GM12878 (cell line): Measurements from ENCODE around the gene OSBPL2. TPM values are rescaled to one million over a fixed set of nuclear protein-coding genes. Genes with fewer than 3 reads are reported as not detected.

Source experiments
- ATAC-seq: fragments of 200-7000 bp; cut with Tn5 transposase; 3 replicates; pipeline ENCODE4 v1.9.1; 2020; ENCODE audit warnings: mild to moderate bottlenecking, moderate library complexity
- BruUV-seq: library from RNA; stranded (reverse); fragments of 400-500 nt; replicated peaks from 2 replicates; lab custom pipeline; 2021; lab: Mats Ljungman, UMichigan
- CTCF ChIA-PET: fragments of 300-600 bp; sonication (Branson Sonifier 250); formaldehyde crosslinking; extraction: SDS; loops from one replicate; lab custom pipeline; 2021; ENCODE audit warnings: inconsistent platforms; lab: Yijun Ruan, JAX
- POLR2A ChIA-PET: fragments of 350-600 bp; formaldehyde crosslinking; extraction: SDS; loops from one replicate; lab custom pipeline; 2021; ENCODE audit warnings: inconsistent platforms; lab: Charles Lee
- RAD21 ChIA-PET: fragments of 300-600 bp; sonication (Branson Sonifier 250); formaldehyde crosslinking; loops from one replicate; lab custom pipeline; 2023; ENCODE audit warnings: antibody characterized with exemption; ENCODE audit not compliant: unreplicated experiment; lab: Charles Lee
- SMC1A ChIA-PET: fragments of 300-600 bp; sonication (Branson Sonifier 250); formaldehyde crosslinking; loops from one replicate; lab custom pipeline; 2023; ENCODE audit not compliant: unreplicated experiment, uncharacterized antibody; lab: Charles Lee
- DNase-seq: peaks from one replicate; pipeline ENCODE4 v3.0.0-alpha.2; 2011; ENCODE audit warnings: low read depth, low spot score
- FAIRE-seq: peaks from 3 replicates; lab custom pipeline; 2011; peaks lifted over from hg19 to GRCh38; lab: Jason Lieb, UNC
- H2AFZ ChIP-seq: 2 replicates; pipeline ENCODE4 v1.6.0; 2011; ENCODE audit warnings: low read depth, low read length, control low read depth; ENCODE audit not compliant: control insufficient read depth
- H3K27ac ChIP-seq: 2 replicates; pipeline ENCODE4 v1.5.1; 2011; ENCODE audit warnings: control low read depth; ENCODE audit not compliant: control insufficient read depth, insufficient read depth
- H3K27me3 ChIP-seq, 2 experiments: replicated peaks in 1 of 2; 2 replicates each; pipeline versions ENCODE4 v1.6.0 to v1.6.1; 2011; ENCODE audit warnings: low read length in 1 of 2; ENCODE audit not compliant: control insufficient read depth in 2 of 2, insufficient read depth in 2 of 2
- H3K36me3 ChIP-seq, 2 experiments: 2 replicates each; pipeline ENCODE4 v1.5.1; 2011; ENCODE audit warnings: low read length in 1 of 2; ENCODE audit not compliant: control insufficient read depth in 2 of 2, insufficient read depth in 2 of 2
- H3K4me1 ChIP-seq: 2 replicates; pipeline ENCODE4 v1.6.1; 2011; ENCODE audit warnings: mild to moderate bottlenecking, low read length, moderate library complexity, mixed read lengths; ENCODE audit not compliant: control insufficient read depth, insufficient read depth
- H3K4me2 ChIP-seq: 2 replicates; pipeline ENCODE4 v1.6.0; 2011; ENCODE audit warnings: control low read depth; ENCODE audit not compliant: control insufficient read depth, insufficient read depth
- H3K4me3 ChIP-seq: fragments of 200-600 bp; sonication (generic); 2 replicates; pipeline ENCODE4 v1.5.1; 2016
- H3K79me2 ChIP-seq: 2 replicates; pipeline ENCODE4 v1.6.0; 2011; ENCODE audit warnings: low read length; ENCODE audit not compliant: control insufficient read depth, insufficient read depth
- H3K9ac ChIP-seq: 2 replicates; pipeline ENCODE4 v1.8.0; 2011; ENCODE audit warnings: low read length, control low read depth, mixed read lengths; ENCODE audit not compliant: control insufficient read depth, insufficient read depth
- H3K9me3 ChIP-seq: replicated peaks from 3 replicates; pipeline ENCODE4 v1.5.1; 2011; ENCODE audit warnings: mild to moderate bottlenecking, low read length; ENCODE audit not compliant: control insufficient read depth, insufficient read depth
- H4K20me1 ChIP-seq: 2 replicates; pipeline ENCODE4 v1.6.0; 2011; ENCODE audit not compliant: control insufficient read depth, insufficient read depth
- BCL3 ChIP-seq: IDR thresholded peaks from 2 replicates; pipeline ENCODE4 v1.6.1; 2011; ENCODE audit warnings: borderline replicate concordance, low read depth, mild to moderate bottlenecking, moderate library complexity, low read length; ENCODE audit not compliant: insufficient read depth, poor library complexity, severe bottlenecking
- CBFB ChIP-seq: IDR thresholded peaks from 2 replicates; pipeline ENCODE4 v1.6.1; 2016; ENCODE audit warnings: antibody characterized with exemption, low read depth
- HDAC6 ChIP-seq: fragments of 200-600 bp; sonication (generic); IDR thresholded peaks from one replicate; pipeline ENCODE4 v1.8.0; 2017; ENCODE audit warnings: antibody characterized with exemption; ENCODE audit not compliant: unreplicated experiment
- LARP7 ChIP-seq: fragments of 450-650 bp; IDR thresholded peaks from 2 replicates; pipeline ENCODE4 v1.6.1; 2017; ENCODE audit warnings: mild to moderate bottlenecking
- NR2F1 ChIP-seq: fragments of 450-650 bp; conservative IDR thresholded peaks from 2 replicates; pipeline ENCODE4 v1.6.1; 2017; ENCODE audit warnings: mild to moderate bottlenecking
- POLR2AphosphoS2 ChIP-seq: IDR thresholded peaks from 2 replicates; pipeline ENCODE4 v1.6.1; 2011; ENCODE audit warnings: low read depth, mild to moderate bottlenecking, low read length, improper control_type of control experiment, moderate library complexity
- POU2F2 ChIP-seq: IDR thresholded peaks from 3 replicates; pipeline ENCODE4 v1.6.1; 2011; ENCODE audit warnings: low read depth, mild to moderate bottlenecking, low read length, borderline replicate concordance
- RAD51 ChIP-seq: fragments of 450-650 bp; IDR thresholded peaks from 2 replicates; pipeline ENCODE4 v1.6.1; 2016; ENCODE audit warnings: moderate library complexity, mild to moderate bottlenecking, inconsistent platforms
- RUNX3 ChIP-seq: IDR thresholded peaks from 2 replicates; pipeline ENCODE4 v1.6.1; 2012; ENCODE audit warnings: low read length, inconsistent platforms
- ZZZ3 ChIP-seq: IDR thresholded peaks from 2 replicates; pipeline ENCODE4 v1.6.1; 2011; ENCODE audit warnings: low read depth; ENCODE audit not compliant: control insufficient read depth, insufficient read length
- WGBS: methylation state at CpG from one replicate; pipeline ENCODE4 v1.1.6; 2016; ENCODE audit warnings: low lambda C conversion rate; ENCODE audit not compliant: insufficient replicate concordance, insufficient coverage; ENCODE audit errors: missing lambda C conversion rate; 5-methylcytosine and 5-hydroxymethylcytosine counted together
- in situ Hi-C: fragments of 300-500 bp; cut with MboI; formaldehyde crosslinking; loops from 9 replicates; pipeline ENCODE4 v1.14.3; 2018; ENCODE audit warnings: mixed read lengths
- intact Hi-C: fragments of 100-400 bp; cut with micrococcal nuclease; formaldehyde crosslinking; loops from one replicate; pipeline ENCODE4 v1.14.2; 2022; ENCODE audit not compliant: unreplicated experiment
- polyA plus RNA-seq, 11 experiments: library from polyadenylated mRNA; depleted of rRNA in 4 of 11; unstranded in 6 of 11; stranded (reverse) in 5 of 11; fragments of >200 nt; fragmentation: Nextera tagmentation in 4 of 11; fragmentation: Illumina TruSeq in 1 of 11; extraction: Ambion mirVana in 4 of 11; extraction: Trizol in 1 of 11; gene quantifications; 1 replicate in 1 of 11; 2 replicates in 10 of 11; pipeline versions ENCODE4 v1.2.1 to v1.2.3, GENCODE V29; 2011 to 2016; ENCODE audit warnings: inconsistent platforms in 2 of 11, missing spikeins in 2 of 11, low read depth in 1 of 11
- total RNA-seq, 4 experiments: library from RNA; depleted of rRNA in 3 of 4; stranded (reverse); fragments of >200 nt in 3 of 4; fragmentation: Illumina TruSeq in 1 of 4; extraction: Trizol in 1 of 4; gene quantifications; 2 replicates each; pipeline versions ENCODE4 v1.2.1 to v1.2.3, GENCODE V29; 2013 to 2021
- TF ChIP-seq, protein P1 (sequence below): fragments of 450-650 bp; IDR thresholded peaks from 2 replicates; pipeline ENCODE4 v1.6.1; 2017; ENCODE audit warnings: mild to moderate bottlenecking, moderate library complexity

OSBPL2 gene
- total and polyA plus RNA-seq, 10 of the 15 experiments (the other 5 are each of a cell fraction or from before 2014, with no cell fraction given): 2.8 to 22.3 (median 14.7) TPM

DNA sequence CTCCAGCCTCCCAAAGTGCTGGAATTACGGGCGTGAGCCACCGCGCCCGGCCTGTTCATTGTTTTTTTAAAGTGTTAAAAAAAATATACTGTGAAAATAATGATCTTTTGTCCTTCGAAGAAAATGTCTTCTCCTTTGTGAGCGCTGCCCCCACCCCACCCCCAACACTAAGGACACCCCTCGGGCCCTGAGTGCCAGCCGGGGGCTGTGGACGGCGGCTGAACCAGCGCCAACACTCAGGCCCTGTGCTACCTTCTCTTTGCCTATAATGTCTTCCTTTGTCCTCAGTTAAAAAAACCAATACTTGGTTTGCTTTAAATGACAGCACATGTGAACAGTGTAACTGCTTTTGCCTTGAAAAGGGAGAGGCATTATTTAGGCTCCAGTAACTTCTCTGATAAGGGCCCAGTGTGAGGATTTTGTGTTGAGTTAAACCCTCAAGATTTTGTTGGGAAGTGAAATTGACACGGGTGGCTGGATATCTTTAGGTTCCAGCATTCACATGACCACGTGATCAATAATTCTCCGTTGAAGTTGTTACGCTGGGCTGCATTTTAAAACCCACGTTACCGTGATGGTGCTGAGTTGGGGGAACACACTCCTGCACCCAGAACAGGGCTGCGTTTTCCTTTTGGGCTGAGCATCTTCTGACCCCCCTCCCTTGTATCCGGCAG, 54.9 kb downstream of the OSBPL2 start:
- Histone ChIP-seq H3K9ac (no peak overlapping the region), H3K4me2 (no peak overlapping the region), H3K36me3 (peaks cover 6 to 7% of the 10 kb centered on the region in 2 experiments), H3K4me1 (no peaks in the 10 kb centered on the region), H3K9me3 (no peaks in the 10 kb centered on the region), H4K20me1 (no peaks in the 10 kb centered on the region), H2AFZ (no peak overlapping the region), H3K4me3 (no peak overlapping the region), H3K27ac (no peak overlapping the region), H3K79me2 (no peaks in the 10 kb centered on the region), H3K27me3 (no peaks in the 10 kb centered on the region)
- intact Hi-C loops: no loop called here
- ChIA-PET SMC1A (no interaction called here), POLR2A (no interaction called here), CTCF (no interaction called here), RAD21 (no interaction called here)
- no TSS peak for BruUV-seq
- DNase-seq (no peak), FAIRE-seq (no peak), ATAC-seq (no peak)
- 91% methylated on average over 20 of the region's 20 CpGs for WGBS
- in situ Hi-C loops: no loop called here
- TF ChIP-seq POU2F2 (no peak), RAD51 (peak; percentile 55; the same call in 1 of the 2 replicates)

DNA sequence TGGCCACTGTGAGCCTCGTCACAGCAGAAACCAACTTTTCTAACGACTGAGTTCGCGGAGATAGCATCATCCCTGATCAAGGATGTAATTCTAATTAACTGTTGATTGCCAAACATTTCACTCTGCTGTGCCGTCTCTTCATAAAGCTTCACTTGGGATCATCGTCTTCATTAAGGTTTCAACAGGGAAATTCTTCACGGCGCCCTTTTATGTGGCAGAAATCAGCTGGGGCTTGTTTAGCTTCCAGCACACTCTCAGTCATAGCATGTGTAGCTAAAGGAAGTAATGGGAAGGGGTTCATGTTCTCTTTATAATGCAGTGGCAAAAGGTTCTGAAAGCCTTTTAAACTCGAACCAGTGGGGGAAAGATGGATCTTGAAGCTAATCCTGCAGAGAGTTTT, 55.6 kb downstream of the OSBPL2 start:
- RAD21 ChIA-PET: no interaction called here
- no peaks in the 10 kb centered on the region for H4K20me1 ChIP-seq
- H3K9ac ChIP-seq: no peak overlapping the region
- in situ Hi-C loops: no loop called here
- H3K9me3 ChIP-seq: no peaks in the 10 kb centered on the region
- BruUV-seq: no TSS peak
- H3K4me2 ChIP-seq: no peak overlapping the region
- no peaks in the 10 kb centered on the region for H3K27me3 ChIP-seq
- H3K4me3 ChIP-seq: no peak overlapping the region
- WGBS: 87% methylated on average over 9 of the region's 9 CpGs
- POLR2A ChIA-PET: no interaction called here
- H2AFZ ChIP-seq: no peak overlapping the region
- no peak for DNase-seq
- intact Hi-C loops: no loop called here
- H3K36me3 ChIP-seq: peaks cover 6 to 7% of the 10 kb centered on the region in 2 experiments
- no peaks in the 10 kb centered on the region for H3K4me1 ChIP-seq
- H3K79me2 ChIP-seq: no peaks in the 10 kb centered on the region
- SMC1A ChIA-PET: no interaction called here
- ATAC-seq: no peak
- CTCF ChIA-PET: no interaction called here
- H3K27ac ChIP-seq: no peak overlapping the region
- no peak for FAIRE-seq
- TF ChIP-seq BCL3: no peak
- no peak for TF ChIP-seq NR2F1
- TF ChIP-seq ZZZ3: no peak
- TF ChIP-seq HDAC6: no peak
- no peak for TF ChIP-seq LARP7
- TF ChIP-seq CBFB: no peak
- TF ChIP-seq, protein P1, sequence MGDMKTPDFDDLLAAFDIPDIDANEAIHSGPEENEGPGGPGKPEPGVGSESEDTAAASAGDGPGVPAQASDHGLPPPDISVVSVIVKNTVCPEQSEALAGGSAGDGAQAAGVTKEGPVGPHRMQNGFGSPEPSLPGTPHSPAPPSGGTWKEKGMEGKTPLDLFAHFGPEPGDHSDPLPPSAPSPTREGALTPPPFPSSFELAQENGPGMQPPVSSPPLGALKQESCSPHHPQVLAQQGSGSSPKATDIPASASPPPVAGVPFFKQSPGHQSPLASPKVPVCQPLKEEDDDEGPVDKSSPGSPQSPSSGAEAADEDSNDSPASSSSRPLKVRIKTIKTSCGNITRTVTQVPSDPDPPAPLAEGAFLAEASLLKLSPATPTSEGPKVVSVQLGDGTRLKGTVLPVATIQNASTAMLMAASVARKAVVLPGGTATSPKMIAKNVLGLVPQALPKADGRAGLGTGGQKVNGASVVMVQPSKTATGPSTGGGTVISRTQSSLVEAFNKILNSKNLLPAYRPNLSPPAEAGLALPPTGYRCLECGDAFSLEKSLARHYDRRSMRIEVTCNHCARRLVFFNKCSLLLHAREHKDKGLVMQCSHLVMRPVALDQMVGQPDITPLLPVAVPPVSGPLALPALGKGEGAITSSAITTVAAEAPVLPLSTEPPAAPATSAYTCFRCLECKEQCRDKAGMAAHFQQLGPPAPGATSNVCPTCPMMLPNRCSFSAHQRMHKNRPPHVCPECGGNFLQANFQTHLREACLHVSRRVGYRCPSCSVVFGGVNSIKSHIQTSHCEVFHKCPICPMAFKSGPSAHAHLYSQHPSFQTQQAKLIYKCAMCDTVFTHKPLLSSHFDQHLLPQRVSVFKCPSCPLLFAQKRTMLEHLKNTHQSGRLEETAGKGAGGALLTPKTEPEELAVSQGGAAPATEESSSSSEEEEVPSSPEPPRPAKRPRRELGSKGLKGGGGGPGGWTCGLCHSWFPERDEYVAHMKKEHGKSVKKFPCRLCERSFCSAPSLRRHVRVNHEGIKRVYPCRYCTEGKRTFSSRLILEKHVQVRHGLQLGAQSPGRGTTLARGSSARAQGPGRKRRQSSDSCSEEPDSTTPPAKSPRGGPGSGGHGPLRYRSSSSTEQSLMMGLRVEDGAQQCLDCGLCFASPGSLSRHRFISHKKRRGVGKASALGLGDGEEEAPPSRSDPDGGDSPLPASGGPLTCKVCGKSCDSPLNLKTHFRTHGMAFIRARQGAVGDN: no peak
- TF ChIP-seq RUNX3: no peak
- no peak for TF ChIP-seq POLR2AphosphoS2
